ENCODE data around the gene HYDIN.

- TF ChIP-seq FOXM1 (IDR thresholded peaks at IDR 0.05; ENCODE audit: low read depth) (no peak), POLR2AphosphoS5 (IDR thresholded peaks at IDR 0.05; ENCODE audit: low read depth, low read length) (no peak), JUND (IDR thresholded peaks at IDR 0.05) (no peak), CTCF (IDR thresholded peaks at IDR 0.05) (no peak), USF2 (IDR thresholded peaks at IDR 0.05; ENCODE audit: borderline replicate concordance, low read depth, low read length) (no peak), IRF3 (IDR thresholded peaks at IDR 0.05; ENCODE audit: low read depth, low read length) (no peak), GABPA (IDR thresholded peaks at IDR 0.05; ENCODE audit: low read depth) (no peak)
Observed at GRCh38 chr16:71217506-71217905, 13.0 kb downstream of the HYDIN start.
